Psoas muscle (tissue), 8 donors: ENCODE data around the gene SLC34A1. TPM values are rescaled to one million over a fixed set of nuclear protein-coding genes. Genes with fewer than 3 reads are reported as not detected.

ENCODE experiments used
- ATAC-seq, 4 donors: fragments of 200-7000 bp; cut with Tn5 transposase; one replicate each; pipeline ENCODE4 v1.9.1; 2020; ENCODE audit warnings: moderate library complexity in 3 of 4, mild to moderate bottlenecking in 2 of 4
- DNase-seq, 2 donors: peaks; one replicate each; pipeline ENCODE4 v3.0.0-alpha.2; 2020
- H3K27ac ChIP-seq: fragments of 200-600 bp; one replicate; pipeline ENCODE4 v1.8.0; 2022
- H3K27me3 ChIP-seq, 3 donors: fragments of 200-600 bp in 1 of 3; one replicate each; pipeline versions ENCODE4 v1.6.1 to v1.8.0; 2013 to 2022; ENCODE audit warnings: low read length in 2 of 3, mild to moderate bottlenecking in 2 of 3, moderate library complexity in 1 of 3; ENCODE audit not compliant: insufficient read depth in 3 of 3
- H3K36me3 ChIP-seq, 2 donors: fragments of 200-600 bp in 1 of 2; one replicate each; pipeline versions ENCODE4 v1.6.1 to v1.8.0; 2013 to 2022; ENCODE audit warnings: low read depth in 1 of 2, mild to moderate bottlenecking in 1 of 2, moderate library complexity in 1 of 2; ENCODE audit not compliant: insufficient read depth in 1 of 2
- H3K4me1 ChIP-seq: fragments of 200-600 bp; one replicate; pipeline ENCODE4 v1.8.0; 2022
- H3K4me3 ChIP-seq: fragments of 200-600 bp; one replicate; pipeline ENCODE4 v1.8.0; 2022; ENCODE audit warnings: mild to moderate bottlenecking
- H3K9me3 ChIP-seq: fragments of 200-600 bp; one replicate; pipeline ENCODE4 v1.8.0; 2022
- CTCF ChIP-seq: fragments of 200-600 bp; IDR thresholded peaks from one replicate; pipeline ENCODE4 v1.8.0; 2022; ENCODE audit warnings: antibody characterized with exemption
- WGBS, 3 donors: extraction: QIAGEN DNeasy Blood & Tissue Kit; methylation state at CpG; one replicate each; pipeline versions ENCODE4 v1.1.6 to v1.1.7; 2013; 5-methylcytosine and 5-hydroxymethylcytosine counted together
- intact Hi-C, 2 donors: fragments of 100-400 bp; cut with DNase I; formaldehyde crosslinking; loops; one replicate each; pipeline versions ENCODE4 v1.11.0 to v1.14.2; 2022
- polyA plus RNA-seq, 3 donors: library from polyadenylated mRNA; stranded (reverse); fragments of 200-250 nt; gene quantifications; one replicate each; pipeline ENCODE4 v1.2.3, GENCODE V29; 2013
- total RNA-seq, 4 donors: library from RNA; stranded (reverse); fragmentation: NEBNext Ultra II Directional in 2 of 4; extraction: Animal tissue kit (Norgen Biotek cat#: 25700) in 2 of 4; gene quantifications; one replicate each; pipeline versions ENCODE4 v1.2.1 to v1.2.4, GENCODE V29; 2021 to 2023
- donor health status: healthy with polysubstance abuse.
- donor health status: DM: no; HTN: no; CAD: no; lungs with moderate emphysema.
- donor health status: Bipolar disorder and iron deficiency.
- donor health status: healthy.
- donor health status: DM: yes; HTN: yes; CAD: no.
- donor health status: DM: no; HTN: no; CAD: no.
- donor health status: DM: no; HTN: no; CAD: no.
- donor health status: DM: yes; HTN: yes; CAD: no.

The SLC34A1 gene
- total and polyA plus RNA-seq, 7 donors: not detected

GRCh38 chr5:177393990-177394389 lies 9.8 kb downstream of the SLC34A1 start:
- ATAC-seq (no peak), DNase-seq (no peak)
- no peaks in the 10 kb centered on the region for H3K36me3 ChIP-seq
- intact Hi-C loops: loop anchor here in 1 of 2 donors (5.0 kb wide), 1 partner anchor 108 kb away; no protein-coding TSS in a partner anchor
- WGBS, 3 donors: 52 to 81% (median 74%) methylated on average over 5 of the region's 5 CpGs
- H3K9me3 ChIP-seq: no peaks in the 10 kb centered on the region
- TF ChIP-seq CTCF: no peak
- no peak overlapping the region for H3K4me3 ChIP-seq
- H3K4me1 ChIP-seq: no peaks in the 10 kb centered on the region
- peaks cover 0 to 15% (median 2%) of the 10 kb centered on the region in 3 donors for H3K27me3 ChIP-seq
- no peak overlapping the region for H3K27ac ChIP-seq

GRCh38 chr5:177396078-177396477 lies 11.8 kb downstream of the SLC34A1 start:
- intact Hi-C loops: no loop called here
- ATAC-seq: no peak
- WGBS, 3 donors: 43 to 67% (median 46%) methylated on average over 2 to 8 of the region's 8 CpGs

GRCh38 chr5:177396807-177397206 lies 12.6 kb downstream of the SLC34A1 start:
- H3K9me3 ChIP-seq: no peaks in the 10 kb centered on the region
- 83 to 88% (median 84%) methylated on average over 10 of the region's 10 CpGs for WGBS, 3 donors
- intact Hi-C loops: no loop called here
- H3K4me3 ChIP-seq: no peak overlapping the region
- peaks cover 0 to 43% (median 16%) of the 10 kb centered on the region in 3 donors for H3K27me3 ChIP-seq
- DNase-seq (no peak), ATAC-seq (no peak)
- H3K27ac ChIP-seq: no peak overlapping the region
- H3K4me1 ChIP-seq: no peaks in the 10 kb centered on the region
- no peak for TF ChIP-seq CTCF
- H3K36me3 ChIP-seq: no peaks in the 10 kb centered on the region

More at GRCh38 chr5:177396078-177396477, 11.8 kb downstream of the SLC34A1 start:
- Histone ChIP-seq H3K4me1 (no peaks in the 10 kb centered on the region), H3K27ac (no peak overlapping the region), H3K9me3 (no peaks in the 10 kb centered on the region), H3K4me3 (no peak overlapping the region), H3K27me3 (peaks cover 0 to 36% (median 14%) of the 10 kb centered on the region in 3 donors), H3K36me3 (no peaks in the 10 kb centered on the region)
- TF ChIP-seq CTCF: no peak
- DNase-seq: no peak

- H3K27ac ChIP-seq: no peak overlapping the region
- DNase-seq (no peak), ATAC-seq (no peak)
- H3K27me3 ChIP-seq: peaks cover 0 to 54% (median 27%) of the 10 kb centered on the region in 3 donors
- peaks cover 1% of the 10 kb centered on the region for H3K4me1 ChIP-seq
- intact Hi-C loops: no loop called here
- no peaks in the 10 kb centered on the region for H3K9me3 ChIP-seq
- TF ChIP-seq CTCF: no peak
- no peak overlapping the region for H3K4me3 ChIP-seq
- 84 to 89% (median 85%) methylated on average over 16 of the region's 16 CpGs for WGBS, 3 donors
- H3K36me3 ChIP-seq: no peaks in the 10 kb centered on the region
Observed at GRCh38 chr5:177397875-177398390, 13.7 kb downstream of the SLC34A1 start.
